Amygdala (tissue), 56 donors: Measurements from ENCODE around the gene PTPN6.

Source experiments
- DNase-seq, 56 donors: peaks; one replicate each; lab custom pipeline; 2025; lab: John Stamatoyannopoulos, UW

PTPN6 gene

DNA sequence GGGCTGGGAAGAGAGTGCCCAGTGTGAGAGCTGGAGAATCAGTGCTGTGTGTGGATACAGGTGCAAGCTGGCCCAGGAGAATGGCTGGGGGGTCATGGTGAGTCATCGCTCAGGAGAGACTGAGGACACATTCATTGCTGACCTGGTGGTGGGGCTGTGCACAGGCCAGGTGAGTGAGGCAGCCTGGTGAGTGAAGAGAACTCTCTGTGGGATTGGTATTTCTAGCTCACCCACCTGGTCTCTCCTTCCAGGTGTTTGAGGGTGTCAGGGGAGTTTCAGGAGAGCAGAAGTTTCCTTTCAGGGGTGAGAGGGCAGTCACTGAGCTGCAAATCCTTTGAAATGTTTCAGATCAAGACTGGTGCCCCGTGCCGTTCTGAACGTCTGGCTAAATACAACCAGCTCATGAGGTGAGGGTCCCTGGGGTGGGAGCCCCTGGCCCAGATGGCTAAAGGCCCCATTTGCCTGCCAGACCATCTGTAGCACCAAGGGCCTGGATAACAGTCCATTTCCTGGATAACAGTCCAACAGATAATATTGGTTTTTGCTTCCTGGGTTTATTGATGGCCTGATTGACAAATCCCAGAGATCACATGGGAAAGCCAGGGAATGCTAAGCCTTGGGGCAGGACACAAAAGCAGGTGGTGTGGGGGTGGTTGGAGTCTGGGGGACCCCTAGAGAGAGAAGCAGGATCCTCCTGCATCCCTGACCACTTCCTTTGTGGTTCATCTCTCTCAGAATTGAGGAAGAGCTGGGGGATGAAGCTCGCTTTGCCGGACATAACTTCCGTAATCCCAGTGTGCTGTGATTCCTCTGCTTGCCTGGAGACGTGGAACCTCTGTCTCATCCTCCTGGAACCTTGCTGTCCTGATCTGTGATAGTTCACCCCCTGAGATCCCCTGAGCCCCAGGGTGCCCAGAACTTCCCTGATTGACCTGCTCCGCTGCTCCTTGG, 28.9 kb upstream of the PTPN6 start:
- no peak for DNase-seq

DNA sequence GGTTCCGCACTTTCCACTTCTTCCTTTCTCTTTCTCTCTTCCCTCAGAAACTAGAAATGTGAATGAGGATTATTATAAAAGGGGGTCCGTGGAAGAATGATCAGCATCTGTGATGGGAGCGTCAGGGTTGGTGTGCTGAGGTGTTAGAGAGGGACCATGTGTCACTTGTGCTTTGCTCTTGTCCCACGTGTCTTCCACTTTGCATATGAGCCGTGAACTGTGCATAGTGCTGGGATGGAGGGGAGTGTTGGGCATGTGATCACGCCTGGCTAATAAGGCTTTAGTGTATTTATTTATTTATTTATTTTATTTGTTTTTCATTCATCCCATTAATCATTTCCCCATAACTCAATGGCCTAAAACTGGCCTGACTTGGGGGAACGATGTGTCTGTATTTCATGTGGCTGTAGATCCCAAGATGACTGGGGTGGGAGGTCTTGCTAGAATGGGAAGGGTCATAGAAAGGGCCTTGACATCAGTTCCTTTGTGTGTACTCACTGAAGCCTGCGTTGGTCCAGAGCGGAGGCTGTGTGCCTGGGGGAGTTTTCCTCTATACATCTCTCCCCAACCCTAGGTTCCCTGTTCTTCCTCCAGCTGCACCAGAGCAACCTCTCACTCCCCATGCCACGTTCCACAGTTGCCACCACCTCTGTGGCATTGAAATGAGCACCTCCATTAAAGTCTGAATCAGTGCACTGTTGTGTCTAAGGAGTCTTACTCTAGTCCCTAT, 28.0 kb upstream of the PTPN6 start:
- no peak for DNase-seq

DNA sequence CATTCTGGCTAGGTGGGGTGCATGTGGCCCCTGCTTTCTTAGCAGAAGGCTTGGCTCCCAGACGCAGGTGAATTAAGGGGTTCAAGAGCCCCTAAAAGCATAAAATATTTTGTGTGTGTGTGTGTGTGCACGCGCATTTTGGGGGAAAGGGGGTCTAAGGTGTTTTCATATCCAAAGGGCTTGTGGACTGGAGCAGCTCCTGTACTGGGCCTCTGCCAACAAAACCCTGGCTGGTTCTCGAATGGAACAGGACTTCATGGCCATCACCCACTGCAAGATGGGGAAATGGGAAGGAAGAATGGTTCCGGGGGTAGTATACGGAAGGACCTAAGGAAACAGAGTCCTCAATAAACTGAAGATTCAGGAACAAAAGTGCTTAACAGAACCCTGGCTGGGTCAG, 27.3 kb upstream of the PTPN6 start:
- DNase-seq = no peak

DNA sequence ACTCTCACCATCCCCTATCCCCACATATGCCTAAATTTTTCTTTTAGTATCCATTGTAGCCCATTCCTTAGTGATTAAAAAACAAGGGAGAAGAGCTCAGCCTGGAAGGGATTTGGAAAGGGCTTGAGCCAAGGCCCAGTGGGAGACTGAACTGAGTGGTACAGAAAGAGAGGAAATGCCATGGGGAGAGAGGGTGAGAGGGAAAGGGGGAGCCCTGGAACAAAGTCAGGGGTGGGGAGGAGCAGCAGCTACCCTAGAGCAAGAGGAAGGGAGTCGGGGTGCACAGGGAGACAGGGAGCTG, 26.0 kb upstream of the PTPN6 start:
- DNase-seq = peak in 5 of 56 donors; percentile 33 to 67 (median 51)

DNA sequence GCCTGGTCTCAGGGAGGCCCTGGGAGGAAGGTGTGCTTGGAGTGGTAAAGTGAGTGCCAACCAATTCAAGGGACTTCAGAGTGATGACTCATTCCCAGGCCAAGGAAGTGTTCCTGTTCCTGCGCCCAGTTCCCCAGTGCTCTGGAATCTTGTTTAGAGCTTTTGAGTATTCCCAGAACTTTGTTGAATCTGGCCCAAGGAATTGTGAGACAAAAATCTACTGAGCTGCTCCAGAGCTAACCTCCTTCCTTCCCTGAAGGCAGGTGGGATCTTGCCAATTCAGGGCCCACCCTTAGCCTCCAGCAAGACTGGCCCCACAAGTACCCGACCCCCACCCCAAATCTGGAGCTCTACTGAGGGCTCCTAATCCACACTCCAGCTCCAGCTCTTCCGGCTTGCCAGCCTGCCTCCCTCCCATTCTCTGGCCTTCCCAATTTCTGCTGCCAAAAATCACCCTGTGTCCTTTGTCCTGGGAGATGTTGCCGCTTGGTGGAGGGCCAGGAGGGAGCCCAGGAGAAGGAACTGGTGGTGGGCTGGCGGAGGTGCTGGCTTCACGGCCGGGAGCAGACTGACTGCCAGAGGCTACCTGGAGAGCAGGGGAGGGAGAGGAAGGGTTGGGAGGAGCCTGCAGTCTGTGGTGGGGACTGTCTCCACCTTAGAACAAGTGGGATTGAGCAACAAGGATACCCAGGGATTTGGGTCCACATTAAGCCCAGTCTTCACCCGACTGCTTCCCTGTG, 25.4 kb upstream of the PTPN6 start:
- DNase-seq = peak in 46 of 56 donors; percentile 26 to 76 (median 58)

DNA sequence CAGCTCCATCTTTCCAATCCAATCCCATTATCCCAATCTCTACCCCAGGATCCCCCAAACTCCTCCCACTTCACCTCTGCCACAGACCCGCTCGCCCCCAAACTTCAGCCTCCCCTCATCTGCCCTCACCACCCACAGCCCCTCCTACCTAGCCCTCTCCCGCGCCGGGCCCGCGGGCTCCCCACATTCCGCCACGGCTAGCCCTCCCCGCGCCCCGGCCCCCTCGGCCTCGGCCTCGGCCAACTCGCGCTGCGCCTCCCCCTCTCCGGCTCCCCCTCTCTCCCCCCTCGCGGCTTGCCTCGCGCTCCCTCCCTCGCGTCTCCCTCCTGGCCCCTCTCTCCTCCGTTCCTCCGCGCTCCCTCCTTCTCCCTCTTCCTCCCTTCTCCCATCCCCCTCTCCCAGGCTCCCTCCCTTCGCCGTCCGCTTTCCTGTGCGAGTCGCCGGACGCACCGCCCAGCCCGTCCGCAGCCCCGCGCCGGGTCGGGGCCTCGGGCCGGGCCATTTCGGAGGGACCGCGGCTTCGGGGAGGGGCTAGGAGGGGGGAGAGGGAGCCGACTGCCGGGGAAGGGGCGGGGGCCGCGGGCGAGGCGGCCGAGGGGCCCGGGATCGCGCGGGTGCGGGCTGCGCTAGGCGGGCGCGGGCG, 23.7 kb upstream of the PTPN6 start, which contains the start of gene ATN1:
ATN1 (plus strand) TSS at position 581 of the 643 bp plus-strand sequence. CDS start 6,043 bp downstream, outside the sequence.
- peak in 53 of 56 donors; percentile 28 to 88 (median 72) for DNase-seq

DNA sequence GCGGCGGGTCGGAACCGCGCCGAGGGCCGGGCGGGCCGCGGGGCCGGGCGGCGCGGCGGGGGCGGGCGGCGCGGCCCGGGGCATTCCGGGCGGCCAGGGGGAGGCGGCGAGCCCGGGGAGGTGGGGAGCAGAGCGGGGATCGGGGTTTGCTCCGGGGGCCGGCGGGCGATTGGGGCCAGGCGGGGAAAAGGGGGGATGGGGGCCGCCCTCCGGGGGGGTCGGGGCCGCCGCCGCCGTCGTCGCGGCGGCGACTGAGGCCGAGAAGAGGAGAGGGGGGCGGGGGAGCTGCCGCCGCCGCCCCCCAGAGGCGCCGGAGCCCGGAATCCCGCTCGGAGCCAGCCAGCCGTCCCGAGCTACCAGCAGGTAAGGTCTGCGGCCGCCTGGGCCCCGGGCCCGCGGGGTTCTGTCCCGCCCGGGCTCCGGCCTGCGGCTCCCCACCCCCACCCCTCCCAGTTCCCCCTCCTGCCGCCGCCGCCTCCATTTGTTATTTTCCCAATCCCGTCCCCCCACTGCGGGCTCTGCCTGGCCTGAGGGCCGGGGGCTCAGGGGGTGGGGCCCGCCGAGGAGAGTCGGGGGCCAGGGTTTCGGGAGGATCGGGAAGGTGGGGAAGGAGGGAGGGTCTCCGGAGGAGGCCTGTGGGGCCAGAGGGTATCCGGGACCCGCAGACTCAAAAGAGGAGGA, 23.0 kb upstream of the PTPN6 start:
- peak in 10 of 56 donors; percentile 21 to 61 (median 46) for DNase-seq

DNA sequence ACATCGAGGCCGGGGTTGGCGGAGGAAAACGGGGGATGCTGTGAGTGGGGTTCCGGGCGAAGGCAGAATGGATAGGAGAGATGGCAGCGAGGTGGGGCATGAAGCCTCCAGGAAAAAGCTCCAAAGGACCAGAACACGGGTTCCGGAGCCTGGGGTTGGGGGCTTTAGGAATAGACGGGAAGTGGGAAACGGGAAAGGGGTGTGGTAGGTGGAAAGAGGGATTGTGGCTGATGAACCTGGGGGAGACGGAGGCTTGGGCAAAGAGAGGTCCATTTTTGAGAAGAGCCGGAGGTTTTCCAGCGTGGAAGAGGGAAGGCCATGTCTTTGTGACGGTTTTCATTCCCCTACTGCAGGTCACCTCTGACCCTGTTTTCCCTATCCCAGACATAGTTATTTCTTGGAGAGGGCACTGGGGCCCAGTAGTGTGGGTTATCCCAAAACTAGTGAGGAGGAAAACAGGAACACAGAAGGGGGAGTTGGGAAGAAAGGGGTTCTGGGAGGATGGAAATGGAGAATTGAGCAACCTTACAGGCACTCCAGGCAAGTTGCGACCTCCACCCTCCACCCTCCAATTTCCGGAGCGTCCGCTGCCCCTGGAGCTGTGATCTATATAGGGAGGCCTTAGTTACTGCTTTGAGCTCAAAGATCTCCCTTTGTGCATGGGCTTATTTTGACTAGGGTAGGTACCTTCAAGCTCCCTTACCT, 22.3 kb upstream of the PTPN6 start:
- DNase-seq = peak in 3 of 56 donors; percentile 39 to 58 (median 42)

DNA sequence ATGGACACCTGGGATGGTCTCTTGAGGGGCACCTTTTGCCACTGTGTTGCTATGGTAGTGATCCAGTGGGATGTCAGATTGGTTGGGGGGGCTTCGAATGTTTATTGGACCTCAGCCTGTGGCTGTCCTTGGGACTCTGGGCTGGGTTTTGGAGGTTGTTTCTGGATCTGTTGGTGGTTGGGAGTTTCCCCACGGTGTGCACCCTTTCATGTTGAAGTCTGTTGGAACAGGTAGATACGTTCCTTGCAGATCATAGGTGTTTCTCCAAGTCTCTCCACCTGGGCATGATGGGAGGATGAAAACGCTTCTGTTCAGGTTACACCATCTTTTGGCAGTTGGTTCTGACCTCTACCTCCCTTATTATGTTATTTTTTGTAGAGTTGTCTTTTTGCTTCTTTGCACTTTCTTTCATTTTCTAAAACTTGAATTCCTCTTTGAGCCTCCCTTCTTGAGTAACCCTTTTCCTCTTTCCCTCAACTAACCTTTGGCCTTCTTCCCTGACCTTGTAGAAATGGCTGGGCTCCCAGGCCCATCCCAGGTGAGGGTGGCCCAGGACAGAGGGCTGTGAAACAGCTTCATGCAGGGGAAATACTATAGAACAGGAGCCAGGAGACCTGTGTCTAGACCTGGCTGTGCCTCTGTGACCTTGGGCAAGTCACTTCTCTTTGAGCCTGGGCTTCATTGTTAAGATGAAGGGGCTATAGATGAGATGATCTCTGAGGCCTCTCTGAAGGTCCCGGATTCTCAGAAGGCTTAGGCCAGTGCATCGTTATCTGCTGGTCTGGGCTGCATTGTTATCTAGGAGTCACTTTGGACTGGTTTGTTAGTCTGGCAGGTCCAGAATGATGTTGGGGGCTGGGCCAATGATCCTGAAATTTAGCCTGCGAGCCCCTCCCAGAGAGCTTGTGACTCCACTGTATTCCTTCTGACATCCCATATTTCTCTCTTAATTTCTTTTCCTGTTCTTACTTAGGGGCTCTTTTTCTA, 21.4 kb upstream of the PTPN6 start:
- DNase-seq = no peak

DNA sequence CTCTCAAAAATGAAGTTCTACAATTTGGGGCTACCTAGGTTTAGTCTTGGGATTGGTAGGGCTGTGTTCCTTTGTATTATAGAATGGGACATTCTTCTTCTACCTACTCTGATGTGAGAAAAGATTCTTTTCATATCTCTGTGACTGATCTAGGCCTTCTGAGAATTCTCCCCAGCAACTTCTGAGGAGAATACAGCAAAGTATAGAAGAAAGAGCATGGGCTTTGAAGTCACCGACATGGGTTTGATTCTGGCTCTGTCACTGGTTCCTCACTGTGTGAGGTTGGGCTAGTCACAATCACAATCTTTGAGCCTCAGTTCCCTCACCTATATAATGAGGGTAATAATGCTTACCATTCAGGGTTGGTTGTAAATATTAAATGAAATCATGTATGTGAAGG, 18.4 kb upstream of the PTPN6 start:
- no peak for DNase-seq

DNA sequence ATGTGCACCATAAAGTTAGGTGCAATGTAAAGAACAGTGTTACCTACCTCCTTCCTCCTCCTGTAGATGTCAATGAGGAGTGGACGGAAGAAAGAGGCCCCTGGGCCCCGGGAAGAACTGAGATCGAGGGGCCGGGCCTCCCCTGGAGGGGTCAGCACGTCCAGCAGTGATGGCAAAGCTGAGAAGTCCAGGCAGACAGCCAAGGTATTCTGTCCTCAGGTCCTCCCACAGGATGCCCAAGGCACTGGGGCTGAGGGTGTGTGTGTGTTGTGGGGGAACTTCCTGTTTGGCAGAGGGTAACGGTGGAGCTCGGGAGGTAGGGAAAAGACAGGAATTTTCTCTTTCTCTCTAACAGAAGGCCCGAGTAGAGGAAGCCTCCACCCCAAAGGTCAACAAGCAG, 17.0 kb upstream of the PTPN6 start:
- peak in 1 of 56 donors; percentile 5 for DNase-seq

DNA sequence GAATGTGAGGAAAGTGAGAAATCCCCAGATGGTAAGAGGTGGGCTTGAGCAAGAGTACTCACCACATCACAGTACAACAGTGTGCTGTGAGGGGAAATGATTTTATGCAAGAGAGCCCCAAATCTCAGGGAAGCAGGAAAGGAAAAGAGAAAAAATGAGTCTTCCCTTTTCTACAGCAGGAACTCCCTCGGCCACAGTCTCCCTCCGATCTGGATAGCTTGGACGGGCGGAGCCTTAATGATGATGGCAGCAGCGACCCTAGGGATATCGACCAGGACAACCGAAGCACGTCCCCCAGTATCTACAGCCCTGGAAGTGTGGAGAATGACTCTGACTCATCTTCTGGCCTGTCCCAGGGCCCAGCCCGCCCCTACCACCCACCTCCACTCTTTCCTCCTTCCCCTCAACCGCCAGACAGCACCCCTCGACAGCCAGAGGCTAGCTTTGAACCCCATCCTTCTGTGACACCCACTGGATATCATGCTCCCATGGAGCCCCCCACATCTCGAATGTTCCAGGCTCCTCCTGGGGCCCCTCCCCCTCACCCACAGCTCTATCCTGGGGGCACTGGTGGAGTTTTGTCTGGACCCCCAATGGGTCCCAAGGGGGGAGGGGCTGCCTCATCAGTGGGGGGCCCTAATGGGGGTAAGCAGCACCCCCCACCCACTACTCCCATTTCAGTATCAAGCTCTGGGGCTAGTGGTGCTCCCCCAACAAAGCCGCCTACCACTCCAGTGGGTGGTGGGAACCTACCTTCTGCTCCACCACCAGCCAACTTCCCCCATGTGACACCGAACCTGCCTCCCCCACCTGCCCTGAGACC, 15.6 kb upstream of the PTPN6 start:
- DNase-seq = no peak

DNA sequence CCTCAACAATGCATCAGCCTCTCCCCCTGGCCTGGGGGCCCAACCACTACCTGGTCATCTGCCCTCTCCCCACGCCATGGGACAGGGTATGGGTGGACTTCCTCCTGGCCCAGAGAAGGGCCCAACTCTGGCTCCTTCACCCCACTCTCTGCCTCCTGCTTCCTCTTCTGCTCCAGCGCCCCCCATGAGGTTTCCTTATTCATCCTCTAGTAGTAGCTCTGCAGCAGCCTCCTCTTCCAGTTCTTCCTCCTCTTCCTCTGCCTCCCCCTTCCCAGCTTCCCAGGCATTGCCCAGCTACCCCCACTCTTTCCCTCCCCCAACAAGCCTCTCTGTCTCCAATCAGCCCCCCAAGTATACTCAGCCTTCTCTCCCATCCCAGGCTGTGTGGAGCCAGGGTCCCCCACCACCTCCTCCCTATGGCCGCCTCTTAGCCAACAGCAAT, 14.9 kb upstream of the PTPN6 start:
- DNase-seq = no peak

DNA sequence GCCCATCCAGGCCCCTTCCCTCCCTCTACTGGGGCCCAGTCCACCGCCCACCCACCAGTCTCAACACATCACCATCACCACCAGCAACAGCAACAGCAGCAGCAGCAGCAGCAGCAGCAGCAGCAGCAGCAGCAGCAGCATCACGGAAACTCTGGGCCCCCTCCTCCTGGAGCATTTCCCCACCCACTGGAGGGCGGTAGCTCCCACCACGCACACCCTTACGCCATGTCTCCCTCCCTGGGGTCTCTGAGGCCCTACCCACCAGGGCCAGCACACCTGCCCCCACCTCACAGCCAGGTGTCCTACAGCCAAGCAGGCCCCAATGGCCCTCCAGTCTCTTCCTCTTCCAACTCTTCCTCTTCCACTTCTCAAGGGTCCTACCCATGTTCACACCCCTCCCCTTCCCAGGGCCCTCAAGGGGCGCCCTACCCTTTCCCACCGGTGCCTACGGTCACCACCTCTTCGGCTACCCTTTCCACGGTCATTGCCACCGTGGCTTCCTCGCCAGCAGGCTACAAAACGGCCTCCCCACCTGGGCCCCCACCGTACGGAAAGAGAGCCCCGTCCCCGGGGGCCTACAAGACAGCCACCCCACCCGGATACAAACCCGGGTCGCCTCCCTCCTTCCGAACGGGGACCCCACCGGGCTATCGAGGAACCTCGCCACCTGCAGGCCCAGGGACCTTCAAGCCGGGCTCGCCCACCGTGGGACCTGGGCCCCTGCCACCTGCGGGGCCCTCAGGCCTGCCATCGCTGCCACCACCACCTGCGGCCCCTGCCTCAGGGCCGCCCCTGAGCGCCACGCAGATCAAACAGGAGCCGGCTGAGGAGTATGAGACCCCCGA, 14.3 kb upstream of the PTPN6 start:
- DNase-seq = peak in 3 of 56 donors; percentile 15 to 62 (median 52)

DNA sequence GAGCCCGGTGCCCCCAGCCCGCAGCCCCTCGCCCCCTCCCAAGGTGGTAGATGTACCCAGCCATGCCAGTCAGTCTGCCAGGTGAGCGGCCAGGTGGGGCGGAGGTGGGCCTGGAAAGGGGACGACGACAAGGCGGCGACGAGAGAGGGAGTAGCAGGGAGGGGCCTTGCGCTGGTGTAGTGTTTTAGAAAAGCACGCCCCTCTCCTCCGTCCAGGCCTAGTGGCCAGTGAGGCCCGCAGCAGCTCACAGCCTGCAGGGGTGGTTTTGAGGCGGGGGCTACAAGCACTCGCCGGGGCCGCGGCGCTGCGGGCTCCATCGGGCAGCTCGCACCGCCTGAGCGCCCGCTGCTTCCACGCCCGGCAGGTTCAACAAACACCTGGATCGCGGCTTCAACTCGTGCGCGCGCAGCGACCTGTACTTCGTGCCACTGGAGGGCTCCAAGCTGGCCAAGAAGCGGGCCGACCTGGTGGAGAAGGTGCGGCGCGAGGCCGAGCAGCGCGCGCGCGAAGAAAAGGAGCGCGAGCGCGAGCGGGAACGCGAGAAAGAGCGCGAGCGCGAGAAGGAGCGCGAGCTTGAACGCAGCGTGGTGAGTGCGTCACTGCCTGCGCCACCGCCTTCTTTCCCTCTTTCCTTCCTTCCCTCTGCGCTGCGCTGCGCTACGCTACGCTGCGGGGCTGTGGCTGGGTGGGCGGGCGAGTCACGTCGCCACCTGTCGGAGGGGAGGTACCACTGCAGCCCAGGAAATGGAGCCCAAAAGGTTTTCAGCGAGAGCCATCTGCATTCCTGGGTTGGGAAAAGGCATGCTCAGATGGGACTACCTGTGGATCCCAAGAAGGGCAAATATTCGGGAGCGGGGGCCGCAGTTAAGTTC, 13.4 kb upstream of the PTPN6 start:
- DNase-seq = peak; percentile 19 to 95 (median 84)
